ENCODE measurements around the gene CFAP73. TPM values are rescaled to one million over a fixed set of nuclear protein-coding genes. Genes with fewer than 3 reads are reported as not detected.

Gene CFAP73
- total RNA-seq, 1 donor from 2014 or later: 7.3 TPM

DNA sequence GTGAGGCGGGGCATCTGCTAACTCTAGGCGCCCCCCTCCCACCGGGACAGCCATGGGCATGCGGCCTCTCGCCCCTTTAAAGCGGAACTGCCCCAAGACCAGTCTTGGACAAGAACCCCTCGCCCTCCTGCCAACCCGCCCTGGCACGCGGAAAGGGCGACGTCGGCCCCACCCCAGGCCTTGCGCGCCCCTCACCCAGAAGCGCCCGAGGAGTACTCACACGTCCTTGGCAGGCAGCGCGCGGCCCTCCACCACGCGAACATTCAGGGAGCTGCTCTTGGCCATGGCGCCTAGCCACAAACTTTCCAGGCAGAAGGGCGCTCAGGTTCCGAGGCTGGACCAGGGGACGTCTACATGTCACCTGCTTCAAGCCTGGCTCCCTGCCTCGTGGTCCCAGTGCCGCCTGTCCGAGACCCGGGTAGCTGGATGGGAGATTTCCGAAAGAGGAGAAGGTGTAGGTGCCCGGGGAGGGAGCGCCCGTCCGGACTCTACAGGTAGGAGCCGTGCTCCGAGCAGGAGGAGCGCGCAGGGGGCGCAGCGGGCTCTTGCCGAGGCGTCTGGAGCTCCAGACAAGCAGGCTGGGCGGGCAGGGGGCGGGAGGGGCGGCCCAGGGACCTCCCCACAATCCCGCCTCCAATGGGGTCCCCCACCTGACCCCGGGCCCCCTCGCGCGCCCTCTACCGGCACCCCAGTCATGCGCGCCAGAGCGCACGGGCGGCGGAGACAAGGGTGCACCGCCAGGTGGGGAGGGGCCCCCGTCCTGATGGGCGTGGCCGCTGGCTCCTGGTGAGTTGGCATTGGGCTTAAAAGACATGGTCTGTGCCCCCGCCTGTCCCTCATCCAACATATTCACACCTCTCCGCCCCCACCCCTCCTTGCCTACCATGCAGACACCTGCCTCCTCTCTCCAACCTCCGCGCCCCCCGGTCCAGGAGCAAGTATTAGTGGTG, 14.1 kb upstream of the CFAP73 start, which contains the start of gene RASAL1:
RASAL1 (minus strand) TSS at position 584 of the 950 bp plus-strand sequence; CDS start at position 285, 299 bp downstream.
- Histone ChIP-seq H3K27me3 (ENCODE audit: low read depth) (peaks cover 38% of the 10 kb centered on the region), H3K9me3 (no peaks in the 10 kb centered on the region), H3K27ac (no peak within 1 kb of the TSS), H3K4me1 (peaks cover 7% of the 10 kb centered on the region), H3K4me3 (no peak within 1 kb of the TSS), H3K36me3 (no peaks in the 10 kb centered on the region)
- ATAC-seq (peak; percentile 51 to 63), DNase-seq (peak; percentile 46)
- peak; percentile 25 for TF ChIP-seq CTCF (IDR thresholded peaks at IDR 0.05)
- intact Hi-C loops (cut with DNase I): no loop called here

DNA sequence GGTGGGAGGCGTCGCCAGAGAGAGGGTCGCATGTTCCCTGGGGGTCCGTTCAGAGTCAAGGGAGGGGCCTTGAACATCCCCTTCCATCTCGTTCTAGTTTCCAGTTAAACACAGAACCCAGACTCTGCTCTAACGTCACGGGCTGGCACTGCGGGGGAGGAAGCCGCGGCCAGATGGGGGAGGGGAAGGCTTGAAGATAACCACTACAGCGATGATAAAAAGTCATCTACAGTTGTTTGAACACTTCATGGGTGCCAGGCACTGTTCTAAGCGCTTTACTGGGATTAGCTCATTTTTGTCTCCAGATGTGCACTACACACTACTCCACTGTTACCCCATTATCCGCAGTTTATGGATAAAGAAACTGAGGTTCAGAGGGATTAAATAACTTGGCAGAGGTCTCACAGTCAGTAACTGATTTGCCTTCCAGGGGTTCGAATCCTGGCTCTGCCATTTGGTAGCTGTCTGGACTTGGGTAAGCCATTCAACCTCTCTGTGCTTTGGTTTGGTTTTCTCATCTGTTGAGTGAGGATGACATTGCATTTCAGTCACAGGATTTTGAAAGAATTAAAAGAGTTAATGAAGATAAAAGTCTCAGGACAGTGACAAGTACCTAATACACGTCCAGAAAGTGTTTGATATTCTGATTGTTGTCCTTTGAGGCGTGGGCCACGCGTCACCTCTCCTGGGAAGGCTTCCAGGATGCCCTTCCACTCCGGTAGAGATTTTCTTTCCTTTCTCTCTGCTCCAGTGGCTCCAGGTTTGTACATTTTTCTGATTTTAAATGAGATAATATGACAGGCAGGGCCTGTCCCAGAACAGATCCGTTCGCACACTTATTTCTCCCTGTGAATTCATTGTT, 13.2 kb upstream of the CFAP73 start:
- ATAC-seq (peak; percentile 18 to 27), DNase-seq (peak; percentile 53)
- Histone ChIP-seq H3K36me3 (no peaks in the 10 kb centered on the region), H3K9me3 (no peaks in the 10 kb centered on the region), H3K27ac (no peak overlapping the region), H3K4me3 (no peak overlapping the region), H3K27me3 (ENCODE audit: low read depth) (peaks cover 38% of the 10 kb centered on the region), H3K4me1 (peaks cover 7% of the 10 kb centered on the region)
- TF ChIP-seq CTCF (IDR thresholded peaks at IDR 0.05): no peak
- intact Hi-C loops (cut with DNase I): no loop called here

GRCh38 chr12:113136990-113137511, 12.5 kb upstream of the CFAP73 start:
- ATAC-seq (peak in 1 of 2 donors; percentile 17), DNase-seq (peak; percentile 41)
- no peak overlapping the region for H3K27ac ChIP-seq
- no peak for TF ChIP-seq CTCF (IDR thresholded peaks at IDR 0.05)
- peaks cover 7% of the 10 kb centered on the region for H3K4me1 ChIP-seq
- intact Hi-C loops (cut with DNase I): no loop called here
- H3K27me3 ChIP-seq (ENCODE audit: low read depth): peaks cover 38% of the 10 kb centered on the region
- H3K9me3 ChIP-seq: no peaks in the 10 kb centered on the region
- H3K36me3 ChIP-seq: no peaks in the 10 kb centered on the region
- no peak overlapping the region for H3K4me3 ChIP-seq

DNA sequence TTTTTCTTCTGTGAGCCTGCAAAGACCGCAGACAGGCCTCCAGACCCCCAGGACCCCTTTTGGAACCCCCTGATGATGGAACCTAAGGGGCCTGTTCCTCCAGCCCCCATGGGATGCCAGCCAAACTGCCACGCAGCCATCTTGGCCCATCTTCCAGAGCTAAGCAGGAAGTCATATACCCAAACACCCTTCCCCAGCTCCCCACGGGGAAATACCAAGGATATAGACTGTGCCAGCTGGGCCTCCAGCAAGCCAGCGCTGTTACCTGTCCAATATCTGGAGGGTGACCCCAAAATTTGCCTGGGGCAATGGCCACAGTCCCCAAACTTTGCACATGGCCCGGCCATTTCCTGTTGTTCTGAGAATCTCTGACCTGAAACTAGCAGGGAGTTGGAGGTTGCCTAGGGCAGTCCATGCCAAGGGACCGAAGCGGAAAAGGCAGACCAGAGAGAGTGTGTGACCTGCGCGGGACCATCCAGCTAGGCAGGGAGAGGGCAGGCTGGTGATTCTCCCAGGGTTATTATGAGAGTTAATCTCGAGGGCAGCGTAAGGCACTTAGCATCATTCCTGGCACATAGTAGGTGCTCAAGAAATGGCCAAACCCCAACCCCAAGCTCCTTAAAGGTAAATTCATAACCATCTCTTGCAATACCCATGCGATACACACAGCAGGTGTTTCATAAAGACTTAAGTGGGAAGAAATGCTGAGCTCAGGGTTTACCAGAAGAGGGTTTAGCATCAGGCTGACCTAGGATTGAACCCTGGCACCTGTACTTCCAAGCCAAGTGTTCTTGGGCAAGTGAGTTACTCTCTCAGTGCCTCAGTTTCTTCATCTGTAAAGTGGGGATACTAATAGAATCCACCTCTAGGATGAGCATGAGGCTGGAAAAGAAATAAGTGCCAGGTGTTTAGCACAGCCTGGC, 11.4 kb upstream of the CFAP73 start:
- Histone ChIP-seq H3K36me3 (no peaks in the 10 kb centered on the region), H3K9me3 (no peaks in the 10 kb centered on the region), H3K4me3 (no peak overlapping the region), H3K4me1 (peaks cover 8% of the 10 kb centered on the region), H3K27ac (no peak overlapping the region), H3K27me3 (ENCODE audit: low read depth) (peaks cover 35% of the 10 kb centered on the region)
- no peak for ATAC-seq
- peak; percentile 19 for DNase-seq
- intact Hi-C loops (cut with DNase I): no loop called here
- TF ChIP-seq CTCF (IDR thresholded peaks at IDR 0.05): no peak

Measured in lower lobe of right lung (tissue), 2 donors.